ACC112 (cell line): Measurements from ENCODE around the gene CDCA3.
"Not testable (repeated sequence)": the region's sequence is repeated elsewhere in the genome, so short reads cannot be mapped to it uniquely, and the experiment has no call there.

Source experiments
- H2AFZ ChIP-seq: fragments of 200-600 bp; sonication (generic); one replicate; pipeline ENCODE4 v1.6.0; 2017; ENCODE audit warnings: antibody characterized with exemption, low read length; ENCODE audit not compliant: unreplicated experiment
- H3K27ac ChIP-seq: fragments of 200-600 bp; sonication (generic); 2 replicates; pipeline ENCODE4 v1.5.1; 2014; ENCODE audit warnings: low read depth, mild to moderate bottlenecking, antibody characterized with exemption, low read length, moderate library complexity
- H3K27me3 ChIP-seq: fragments of 200-600 bp; sonication (generic); 2 replicates; pipeline ENCODE4 v1.6.1; 2014; ENCODE audit warnings: mild to moderate bottlenecking, antibody characterized with exemption, low read length, moderate library complexity, mixed read lengths; ENCODE audit not compliant: insufficient read depth
- H3K36me3 ChIP-seq: fragments of 200-600 bp; sonication (generic); 2 replicates; pipeline ENCODE4 v1.6.1; 2016; ENCODE audit warnings: mild to moderate bottlenecking, antibody characterized with exemption, low read length, moderate library complexity, mixed read lengths; ENCODE audit not compliant: insufficient read depth
- H3K4me1 ChIP-seq: fragments of 200-600 bp; sonication (generic); one replicate; pipeline ENCODE4 v1.6.1; 2016; ENCODE audit warnings: low read length, mixed read lengths; ENCODE audit not compliant: insufficient read depth, unreplicated experiment, control insufficient read depth
- H3K4me3 ChIP-seq: fragments of 200-600 bp; sonication (generic); 2 replicates; pipeline ENCODE4 v1.5.1; 2014; ENCODE audit warnings: mild to moderate bottlenecking, low read depth, low read length
- H3K79me2 ChIP-seq: fragments of 200-600 bp; sonication (generic); one replicate; pipeline ENCODE4 v1.6.0; 2016; ENCODE audit warnings: low read length; ENCODE audit not compliant: control insufficient read depth, unreplicated experiment, insufficient read depth

CDCA3 gene

DNA sequence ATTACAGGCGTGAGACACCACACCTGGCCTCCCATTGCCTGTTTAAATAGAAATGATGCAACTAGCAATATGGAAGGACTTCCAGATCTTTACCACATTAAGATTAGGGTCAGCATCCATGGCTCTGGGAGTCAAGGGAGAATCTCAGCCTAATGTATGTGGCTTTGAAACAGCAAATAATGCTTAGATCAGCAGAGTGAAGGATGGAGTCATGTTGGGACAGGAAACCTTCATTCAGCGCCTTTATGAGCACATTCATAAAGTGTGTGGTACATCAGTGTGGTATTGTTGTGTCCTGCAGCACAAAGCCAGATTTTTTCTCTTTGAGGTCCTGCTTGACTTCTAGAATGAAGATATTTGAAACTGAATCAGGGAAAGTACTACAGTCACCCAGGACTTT is 37.3 kb upstream of the CDCA3 start:
- Histone ChIP-seq H3K27me3 (no peaks in the 10 kb centered on the region), H3K79me2 (no peaks in the 10 kb centered on the region), H3K4me1 (peaks cover 12% of the 10 kb centered on the region), H3K4me3 (no peak overlapping the region), H3K27ac (no peak overlapping the region), H2AFZ (no peak overlapping the region), H3K36me3 (0 out of 2 replicates have a peak, but pooled peaks cover 4% of the 10 kb centered on the region)

DNA sequence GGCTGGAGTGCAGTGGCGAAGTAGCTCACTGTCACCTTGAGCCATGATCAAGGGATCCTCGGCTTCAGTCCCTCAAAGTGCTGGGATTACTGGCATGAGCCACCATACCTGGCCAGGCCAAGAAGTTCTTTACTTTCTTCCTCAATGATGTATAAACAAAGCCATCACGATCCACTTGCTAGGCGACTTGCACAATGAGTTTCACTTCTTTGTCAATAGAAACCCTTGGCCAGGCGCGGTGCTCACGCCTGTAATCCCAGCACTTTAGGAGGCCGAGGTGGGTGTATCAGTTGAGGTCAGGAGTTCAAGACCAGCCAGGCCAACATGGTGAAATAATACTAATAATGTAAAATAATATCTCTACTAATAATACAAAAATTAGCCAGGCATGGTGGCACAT is 36.4 kb upstream of the CDCA3 start:
- Histone ChIP-seq H3K79me2 (no peaks in the 10 kb centered on the region), H3K27me3 (no peaks in the 10 kb centered on the region), H3K4me1 (peaks cover 12% of the 10 kb centered on the region), H3K27ac (no peak overlapping the region), H3K4me3 (no peak overlapping the region), H2AFZ (no peak overlapping the region), H3K36me3 (0 out of 2 replicates have a peak, but pooled peaks cover 4% of the 10 kb centered on the region)

DNA sequence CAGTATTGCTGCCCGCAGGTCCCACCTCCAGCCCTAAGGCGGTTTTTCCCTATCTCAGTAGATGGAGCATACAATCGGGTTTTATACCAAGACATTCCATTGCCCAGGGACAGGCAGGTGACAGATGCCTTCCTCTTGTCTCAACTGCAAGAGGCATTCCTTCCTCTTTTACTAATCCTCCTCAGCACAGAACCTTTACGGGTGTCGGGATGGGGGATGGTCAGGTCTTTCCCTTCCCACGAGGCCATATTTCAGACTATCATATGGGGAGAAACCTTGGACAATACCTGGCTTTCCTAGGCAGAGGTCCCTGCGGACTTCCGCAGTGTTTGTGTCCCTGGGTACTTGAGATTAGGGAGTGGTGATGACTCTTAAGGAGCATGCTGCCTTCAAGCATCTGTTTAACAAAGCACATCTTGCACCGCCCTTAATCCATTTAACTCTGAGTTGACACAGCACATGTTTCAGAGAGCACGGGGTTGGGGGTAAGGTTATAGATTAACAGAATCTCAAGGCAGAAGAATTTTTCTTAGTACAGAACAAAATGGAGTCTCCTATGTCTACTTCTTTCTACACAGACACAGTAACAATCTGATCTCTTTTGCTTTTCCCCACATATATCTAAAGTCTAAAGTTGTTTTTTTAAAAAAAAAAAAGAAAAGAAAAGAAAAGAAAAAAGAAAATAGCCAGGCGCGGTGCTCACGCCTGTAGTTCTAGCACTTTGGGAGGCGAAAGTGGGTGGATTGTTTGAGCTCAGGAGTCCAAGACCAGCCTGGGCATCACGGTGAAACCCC is 35.3 kb upstream of the CDCA3 start:
- not testable (repeated sequence) for H3K27ac ChIP-seq, H3K79me2 ChIP-seq, H3K36me3 ChIP-seq, H3K4me1 ChIP-seq, H2AFZ ChIP-seq, H3K27me3 ChIP-seq, H3K4me3 ChIP-seq

DNA sequence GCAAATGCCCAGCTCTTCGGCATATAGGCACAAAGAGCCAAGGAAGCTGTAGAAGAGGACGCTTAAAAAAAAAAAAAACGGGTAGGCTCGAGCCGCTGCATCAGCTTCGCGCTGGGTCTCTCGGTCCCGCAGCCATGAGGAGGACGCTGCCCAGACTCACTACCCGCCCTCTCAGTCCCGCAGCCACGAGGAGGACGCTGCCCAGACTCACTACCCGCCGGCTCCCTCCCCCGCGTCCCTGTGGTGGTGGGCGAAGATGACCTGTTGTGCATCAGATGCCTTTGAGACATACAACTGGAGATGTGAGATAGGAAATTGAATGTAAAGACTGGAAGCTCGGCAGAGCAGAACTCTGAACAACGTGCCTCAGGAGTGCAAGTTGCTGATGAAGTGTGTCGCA is 33.5 kb upstream of the CDCA3 start:
- Histone ChIP-seq H2AFZ (no peak overlapping the region), H3K4me3 (no peak overlapping the region)

DNA sequence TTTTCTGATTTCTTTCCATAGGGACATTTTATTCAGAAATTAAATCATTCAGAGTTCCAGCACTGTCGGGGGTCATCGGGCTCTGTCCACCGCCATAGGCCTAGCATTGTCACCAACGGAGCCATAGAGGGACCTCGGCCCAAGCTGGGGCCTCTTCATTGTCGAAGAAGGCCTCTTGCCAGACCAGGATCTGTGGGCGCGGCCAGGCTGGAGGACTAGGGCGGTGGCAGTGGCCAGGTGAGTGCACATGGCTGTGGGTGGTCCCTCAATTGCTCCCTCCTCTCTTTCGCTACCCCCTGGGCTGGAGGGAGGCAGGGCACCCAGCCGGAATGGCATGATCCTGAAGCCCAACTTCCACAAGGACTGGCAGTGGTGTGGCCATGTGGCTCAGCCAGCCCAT is 32.6 kb upstream of the CDCA3 start:
- no peaks in the 10 kb centered on the region for H3K4me1 ChIP-seq
- H3K27ac ChIP-seq: no peak overlapping the region
- no peak overlapping the region for H3K4me3 ChIP-seq

More for the DNA sequence above, 33.5 kb upstream of the CDCA3 start:
- H3K36me3 ChIP-seq: 0 out of 2 replicates have a peak, but pooled peaks cover 4% of the 10 kb centered on the region
- H3K27me3 ChIP-seq: no peaks in the 10 kb centered on the region
- H3K27ac ChIP-seq: no peak overlapping the region
- H3K79me2 ChIP-seq: no peaks in the 10 kb centered on the region
- no peaks in the 10 kb centered on the region for H3K4me1 ChIP-seq

GRCh38 chr12:6883252-6883651 is 32.2 kb upstream of the CDCA3 start:
- H3K27me3 ChIP-seq: no peaks in the 10 kb centered on the region
- H3K27ac ChIP-seq: no peak overlapping the region
- 0 out of 2 replicates have a peak, but pooled peaks cover 4% of the 10 kb centered on the region for H3K36me3 ChIP-seq
- no peak overlapping the region for H3K4me3 ChIP-seq
- H2AFZ ChIP-seq: no peak overlapping the region
- no peaks in the 10 kb centered on the region for H3K79me2 ChIP-seq
- H3K4me1 ChIP-seq: no peaks in the 10 kb centered on the region

More for the DNA sequence above, 32.6 kb upstream of the CDCA3 start:
- Histone ChIP-seq H2AFZ (no peak overlapping the region), H3K27me3 (no peaks in the 10 kb centered on the region), H3K36me3 (0 out of 2 replicates have a peak, but pooled peaks cover 4% of the 10 kb centered on the region), H3K79me2 (no peaks in the 10 kb centered on the region)

DNA sequence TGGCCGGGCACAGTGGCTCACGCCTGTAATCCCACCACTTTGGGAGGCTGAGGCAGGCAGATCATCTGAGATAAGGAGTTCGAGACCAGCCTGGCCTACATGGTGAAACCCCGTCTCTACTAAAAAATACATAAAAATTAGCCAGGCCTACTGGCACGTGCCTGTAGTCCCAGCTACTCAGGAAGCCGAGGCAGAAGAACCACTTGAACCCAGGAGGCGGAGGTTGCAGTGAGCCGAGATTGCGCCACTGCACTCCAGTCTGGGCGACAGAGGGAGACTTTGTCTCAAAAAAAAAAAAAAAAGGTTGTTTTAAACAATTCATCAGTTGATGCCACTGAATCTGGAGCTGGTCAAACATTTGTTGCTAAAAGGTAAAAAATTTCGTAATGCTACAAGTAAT is 28.7 kb upstream of the CDCA3 start:
- not testable (repeated sequence) for H3K27me3 ChIP-seq, H3K79me2 ChIP-seq, H3K4me3 ChIP-seq, H3K4me1 ChIP-seq, H3K36me3 ChIP-seq, H2AFZ ChIP-seq, H3K27ac ChIP-seq

DNA sequence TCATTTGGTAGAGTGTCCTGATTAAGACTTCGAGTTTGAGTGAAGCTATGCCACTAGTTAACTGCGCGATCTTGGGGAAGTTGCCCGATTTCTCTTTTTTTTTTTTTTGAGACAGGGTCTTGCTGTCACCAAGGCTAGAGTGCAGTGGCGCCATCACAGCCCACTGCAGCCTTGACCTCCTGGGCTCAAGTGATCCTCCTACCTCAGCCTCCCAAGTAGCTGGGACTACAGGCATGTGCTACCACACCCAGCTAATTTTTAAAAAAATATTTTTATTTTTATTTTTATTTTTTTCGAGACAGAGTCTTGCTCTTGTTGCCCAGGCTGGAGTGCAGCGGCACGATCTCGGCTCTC is 22.9 kb upstream of the CDCA3 start:
- H3K27ac ChIP-seq: peak overlapping the region; percentile 50
- not testable (repeated sequence) for H3K27me3 ChIP-seq, H2AFZ ChIP-seq
- H3K36me3 ChIP-seq: peaks cover 12% of the 10 kb centered on the region; the same call in 1 of the 2 replicates
- H3K79me2 ChIP-seq: peaks cover 15% of the 10 kb centered on the region
- H3K4me1 ChIP-seq: peaks cover 29% of the 10 kb centered on the region
- peak overlapping the region; percentile 77 for H3K4me3 ChIP-seq

- H2AFZ ChIP-seq: no peak within 1 kb of the TSS
- H3K27me3 ChIP-seq: no peaks in the 10 kb centered on the region
- peak within 1 kb of the TSS; percentile 50 for H3K27ac ChIP-seq
- peaks cover 14% of the 10 kb centered on the region; the same call in 1 of the 2 replicates for H3K36me3 ChIP-seq
- peaks cover 30% of the 10 kb centered on the region for H3K4me1 ChIP-seq
- H3K79me2 ChIP-seq: peaks cover 21% of the 10 kb centered on the region
- H3K4me3 ChIP-seq: peak within 1 kb of the TSS; percentile 77
Observed at GRCh38 chr12:6873094-6874014, 22.3 kb upstream of the CDCA3 start, which contains the start of gene SPSB2. SPSB2 (minus strand) TSS chr12:6873303; CDS start chr12:6872901, 402 bp downstream.

DNA sequence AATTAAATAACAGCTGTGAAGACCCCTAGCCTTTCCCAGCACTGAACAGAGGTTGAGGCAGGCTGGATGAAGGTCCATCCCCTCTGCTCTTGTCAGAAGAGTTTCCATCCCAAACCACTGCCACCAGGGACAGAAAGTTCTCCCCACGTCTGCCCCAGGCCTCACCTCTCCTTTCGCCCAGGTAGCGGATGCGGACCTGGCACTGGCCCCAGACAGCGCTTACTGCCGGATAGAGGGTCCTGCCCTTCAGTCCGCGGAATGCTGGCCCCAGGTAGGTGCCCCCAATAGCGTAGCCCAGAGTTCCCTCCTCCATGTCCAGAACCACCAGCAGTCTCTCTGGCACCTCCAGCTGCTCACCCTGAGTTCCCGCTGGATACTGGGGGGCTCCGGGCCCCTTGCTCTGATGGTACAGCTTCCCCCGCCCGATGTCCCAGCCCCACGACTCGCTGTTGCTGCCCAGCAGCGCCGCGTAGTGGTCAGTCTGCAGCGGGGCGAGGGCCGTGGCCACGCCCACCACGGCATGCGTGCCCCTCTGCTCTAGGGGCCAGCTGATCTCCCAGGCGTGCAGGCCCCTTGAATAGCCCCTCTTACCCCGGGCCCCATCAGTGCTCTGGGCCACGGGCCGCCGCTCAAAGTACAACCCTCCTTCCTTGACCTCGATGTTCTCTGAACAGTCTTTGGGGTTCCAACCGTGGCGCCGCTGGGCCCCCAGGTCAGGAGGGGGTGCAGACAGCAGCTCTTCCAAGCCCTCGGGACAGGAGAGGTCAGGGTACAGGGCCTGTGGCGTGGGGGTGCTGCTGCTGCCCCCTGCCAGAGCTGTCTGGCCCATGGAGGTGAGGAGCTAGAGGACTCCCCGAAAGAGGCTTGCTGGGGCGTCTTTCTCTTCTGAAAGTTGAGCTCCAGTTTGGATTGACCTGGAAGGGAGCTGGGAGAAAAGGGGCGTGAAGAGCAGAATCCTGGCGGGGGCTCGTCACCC is 21.3 kb upstream of the CDCA3 start:
- Histone ChIP-seq H3K79me2 (peaks cover 31% of the 10 kb centered on the region), H3K4me1 (peaks cover 30% of the 10 kb centered on the region), H3K27me3 (no peaks in the 10 kb centered on the region), H3K27ac (peak overlapping the region; percentile 45), H3K36me3 (peaks cover 16% of the 10 kb centered on the region; the same call in 1 of the 2 replicates), H2AFZ (no peak overlapping the region), H3K4me3 (peak overlapping the region; percentile 77)
